Measurements from ENCODE around the gene NFYC. TPM values are rescaled to one million over a fixed set of nuclear protein-coding genes. Genes with fewer than 3 reads are reported as not detected.

NFYC gene
- total RNA-seq, 4 donors from 2014 or later, result 45.3 to 58.6 (median 57.4) TPM

- intact Hi-C loops (cut with DNase I; ENCODE audit: low total_unique reads), result no loop called here
- no peak overlapping the region for H3K4me3 ChIP-seq
- no peaks in the 10 kb centered on the region for H3K9me3 ChIP-seq
- no peaks in the 10 kb centered on the region for H3K27me3 ChIP-seq
- ATAC-seq (no peak), DNase-seq (no peak)
- TF ChIP-seq POLR2A (IDR thresholded peaks at IDR 0.05), result no peak
- TF ChIP-seq CTCF (IDR thresholded peaks at IDR 0.05 in 4 of 5, conservative IDR thresholded peaks at IDR 0.05 in 1 of 5), result no peak
- H3K27ac ChIP-seq, result no peak overlapping the region
- in situ Hi-C loops (cut with MboI; ENCODE audit: low sequenced_read_pairs in 4 of 4), result no loop called here
- H3K4me1 ChIP-seq, result no peaks in the 10 kb centered on the region
- no peaks in the 10 kb centered on the region for H3K36me3 ChIP-seq
Observed at GRCh38 chr1:40658751-40659648, 32.5 kb upstream of the NFYC start.

GRCh38 chr1:40659649-40659947 is 31.9 kb upstream of the NFYC start:
- TF ChIP-seq CTCF (IDR thresholded peaks at IDR 0.05 in 4 of 5, conservative IDR thresholded peaks at IDR 0.05 in 1 of 5), result no peak
- TF ChIP-seq POLR2A (IDR thresholded peaks at IDR 0.05), result no peak
- intact Hi-C loops (cut with DNase I; ENCODE audit: low total_unique reads) (no loop called here), in situ Hi-C loops (cut with MboI; ENCODE audit: low sequenced_read_pairs in 4 of 4) (no loop called here)
- Histone ChIP-seq H3K36me3 (no peaks in the 10 kb centered on the region), H3K9me3 (no peaks in the 10 kb centered on the region), H3K4me1 (no peaks in the 10 kb centered on the region), H3K4me3 (no peak overlapping the region), H3K27ac (no peak overlapping the region), H3K27me3 (no peaks in the 10 kb centered on the region)
- ATAC-seq (no peak), DNase-seq (no peak)

DNA sequence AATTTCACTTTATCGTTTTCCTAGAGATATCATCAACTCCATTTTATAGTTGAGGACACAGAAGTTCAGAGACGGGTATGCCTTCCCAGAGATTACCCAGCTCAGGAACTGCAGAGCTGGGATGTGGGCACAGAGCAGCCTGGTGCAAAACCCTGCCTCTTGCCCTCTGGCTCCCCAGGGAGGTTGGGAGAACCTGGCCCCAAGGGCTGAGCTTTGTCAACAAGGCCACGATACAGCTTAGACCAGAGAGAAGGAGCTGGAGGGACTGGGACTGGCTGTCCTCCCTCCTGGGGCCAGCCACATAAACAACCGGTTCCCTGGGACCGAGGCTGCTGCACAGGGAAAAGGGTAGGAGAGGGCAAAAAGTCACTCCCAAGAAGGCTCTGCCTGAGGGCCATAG is 29.8 kb upstream of the NFYC start:
- no peak overlapping the region for H3K27ac ChIP-seq
- H3K9me3 ChIP-seq, result no peaks in the 10 kb centered on the region
- no peaks in the 10 kb centered on the region for H3K36me3 ChIP-seq
- intact Hi-C loops (cut with DNase I; ENCODE audit: low total_unique reads) (no loop called here), in situ Hi-C loops (cut with MboI; ENCODE audit: low sequenced_read_pairs in 4 of 4) (no loop called here)
- TF ChIP-seq CTCF (IDR thresholded peaks at IDR 0.05 in 4 of 5, conservative IDR thresholded peaks at IDR 0.05 in 1 of 5) (no peak), POLR2A (IDR thresholded peaks at IDR 0.05) (no peak)
- H3K4me3 ChIP-seq, result no peak overlapping the region
- ATAC-seq, result no peak
- H3K4me1 ChIP-seq, result peaks cover 4 to 6% of the 10 kb centered on the region in 2 donors
- H3K27me3 ChIP-seq, result no peaks in the 10 kb centered on the region
- DNase-seq, result no peak

DNA sequence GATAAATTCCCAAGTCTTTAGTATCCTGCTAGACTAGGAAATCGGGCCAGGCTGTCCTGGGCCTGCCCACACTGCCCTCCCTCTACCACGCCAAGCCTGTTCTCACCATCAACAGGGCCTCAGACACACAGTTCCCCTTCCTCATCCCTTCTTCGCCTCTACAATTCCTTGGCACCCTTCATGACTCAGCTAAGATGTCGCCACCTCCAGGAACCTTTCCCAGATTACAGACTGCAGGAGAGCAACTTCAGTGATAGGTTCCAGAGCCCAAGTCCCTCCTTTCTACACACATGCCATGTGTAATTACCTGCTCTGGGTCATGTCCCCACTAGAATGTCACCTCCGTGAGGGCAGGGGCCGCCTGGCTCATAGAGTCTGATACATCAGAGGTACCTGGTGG is 29.4 kb upstream of the NFYC start:
- Histone ChIP-seq H3K27me3 (no peaks in the 10 kb centered on the region), H3K9me3 (no peaks in the 10 kb centered on the region), H3K4me3 (no peak overlapping the region), H3K4me1 (peaks cover 4 to 6% of the 10 kb centered on the region in 2 donors), H3K36me3 (no peaks in the 10 kb centered on the region), H3K27ac (no peak overlapping the region)
- DNase-seq (no peak), ATAC-seq (no peak)
- no peak for TF ChIP-seq POLR2A (IDR thresholded peaks at IDR 0.05)
- TF ChIP-seq CTCF (IDR thresholded peaks at IDR 0.05 in 4 of 5, conservative IDR thresholded peaks at IDR 0.05 in 1 of 5), result no peak
- in situ Hi-C loops (cut with MboI; ENCODE audit: low sequenced_read_pairs in 4 of 4) (no loop called here), intact Hi-C loops (cut with DNase I; ENCODE audit: low total_unique reads) (no loop called here)
